Right cardiac atrium (tissue), 5 donors: ENCODE data around the gene NUP88. TPM values are rescaled to one million over a fixed set of nuclear protein-coding genes. Genes with fewer than 3 reads are reported as not detected.
"Not testable (repeated sequence)": the region's sequence is repeated elsewhere in the genome, so short reads cannot be mapped to it uniquely, and the experiment has no call there.

ENCODE experiments used
- ATAC-seq, 2 donors: fragments of 200-7000 bp; cut with Tn5 transposase; one replicate each; pipeline versions ENCODE4 v1.8.0 to v1.9.1; 2020; ENCODE audit warnings: moderate library complexity in 2 of 2, mild to moderate bottlenecking in 1 of 2
- DNase-seq, 3 donors: peaks; one replicate each; pipeline ENCODE4 v3.0.0-alpha.2; 2020
- H3K27ac ChIP-seq: one replicate; pipeline ENCODE4 v1.5.1; 2013; ENCODE audit warnings: mild to moderate bottlenecking, low read length, control low read depth, moderate library complexity
- H3K27me3 ChIP-seq: one replicate; pipeline ENCODE4 v1.6.1; 2013; ENCODE audit not compliant: control insufficient read depth, insufficient read depth
- H3K4me1 ChIP-seq: one replicate; pipeline ENCODE4 v1.6.1; 2013; ENCODE audit warnings: low read length; ENCODE audit not compliant: control insufficient read depth, insufficient read depth
- H3K4me3 ChIP-seq: one replicate; pipeline ENCODE4 v1.5.1; 2013; ENCODE audit warnings: low read length, control low read depth
- H3K9me3 ChIP-seq: one replicate; pipeline ENCODE4 v1.6.1; 2013; ENCODE audit warnings: low read length; ENCODE audit not compliant: control insufficient read depth
- WGBS: extraction: QIAGEN DNeasy Blood & Tissue Kit; methylation state at CpG from one replicate; pipeline ENCODE4 v1.1.7; 2013; 5-methylcytosine and 5-hydroxymethylcytosine counted together
- intact Hi-C, 4 donors: fragments of 100-400 bp; cut with DNase I; formaldehyde crosslinking; loops; one replicate each; pipeline versions ENCODE4 v1.11.0 to v1.14.0; 2022 to 2023
- polyA plus RNA-seq: library from polyadenylated mRNA; stranded (reverse); fragments of 200-250 nt; gene quantifications from one replicate; pipeline ENCODE4 v1.2.3, GENCODE V29; 2013
- total RNA-seq, 4 donors: library from RNA; stranded (reverse); fragmentation: NEBNext Ultra II Directional; extraction: Animal tissue kit (Norgen Biotek cat#: 25700); gene quantifications; one replicate each; pipeline ENCODE4 v1.2.1, GENCODE V29; 2021
- donor health status: healthy with polysubstance abuse.
- donor health status: DM: no; HTN: yes; CAD: no.
- donor health status: DM: no; HTN: no; CAD: no.
- donor health status: DM: no; HTN: yes; CAD: no; lungs with severe emphysema.
- donor health status: DM: yes; HTN: yes; CAD: no.

NUP88 gene
- total and polyA plus RNA-seq, 5 donors: 28.5 to 42.1 (median 37.2) TPM

GRCh38 chr17:5437721-5438317 is 18.4 kb upstream of the NUP88 start:
- intact Hi-C loops: loop anchor here in 1 of 4 donors (10.0 kb wide), 1 partner anchor 183 kb away; no protein-coding TSS in a partner anchor
- Histone ChIP-seq H3K4me1 (no peaks in the 10 kb centered on the region), H3K9me3 (no peaks in the 10 kb centered on the region), H3K27me3 (no peaks in the 10 kb centered on the region), H3K4me3 (peak overlapping the region; percentile 87), H3K27ac (no peak overlapping the region)
- WGBS: 58% methylated on average over 5 of the region's 5 CpGs
- ATAC-seq (no peak), DNase-seq (no peak)

GRCh38 chr17:5435781-5436315 is 16.4 kb upstream of the NUP88 start:
- H3K9me3 ChIP-seq, DNase-seq, H3K4me3 ChIP-seq, H3K27me3 ChIP-seq, ATAC-seq, H3K4me1 ChIP-seq, H3K27ac ChIP-seq: not testable (repeated sequence)
- intact Hi-C loops: loop anchor here in 1 of 4 donors (10.0 kb wide), 1 partner anchor 181 kb away; no protein-coding TSS in a partner anchor
- WGBS: 86% methylated on average over 9 of the region's 12 CpGs

- Histone ChIP-seq H3K4me3 (no peak overlapping the region), H3K9me3 (no peaks in the 10 kb centered on the region), H3K4me1 (no peaks in the 10 kb centered on the region), H3K27me3 (no peaks in the 10 kb centered on the region), H3K27ac (no peak overlapping the region)
- intact Hi-C loops: loop anchor here in 1 of 4 donors (10.0 kb wide), 1 partner anchor 180 kb away; no protein-coding TSS in a partner anchor
- 88% methylated on average over 2 of the region's 2 CpGs for WGBS
- ATAC-seq (no peak), DNase-seq (no peak)
Observed at GRCh38 chr17:5434984-5435383, 15.5 kb upstream of the NUP88 start.

GRCh38 chr17:5431949-5432556 is 12.6 kb upstream of the NUP88 start:
- Histone ChIP-seq H3K9me3 (no peaks in the 10 kb centered on the region), H3K27me3 (no peaks in the 10 kb centered on the region), H3K4me3 (no peak overlapping the region), H3K4me1 (no peaks in the 10 kb centered on the region), H3K27ac (no peak overlapping the region)
- intact Hi-C loops: loop anchor here in 1 of 4 donors (10.0 kb wide), 1 partner anchor 177 kb away; no protein-coding TSS in a partner anchor
- DNase-seq (no peak), ATAC-seq (no peak)
- 77% methylated on average over 3 of the region's 3 CpGs for WGBS

- not testable (repeated sequence) for H3K27ac ChIP-seq, H3K4me3 ChIP-seq, H3K27me3 ChIP-seq, H3K4me1 ChIP-seq, H3K9me3 ChIP-seq, ATAC-seq, DNase-seq
- WGBS: 72% methylated on average over 5 of the region's 5 CpGs
- intact Hi-C loops: loop anchor here in 1 of 4 donors (10.0 kb wide), 1 partner anchor 176 kb away; no protein-coding TSS in a partner anchor
Observed at GRCh38 chr17:5431234-5431633, 11.8 kb upstream of the NUP88 start.

- H3K27me3 ChIP-seq: no peaks in the 10 kb centered on the region
- DNase-seq (no peak), ATAC-seq (no peak)
- no peaks in the 10 kb centered on the region for H3K9me3 ChIP-seq
- intact Hi-C loops: loop anchor here in 1 of 4 donors (10.0 kb wide), 1 partner anchor 176 kb away; no protein-coding TSS in a partner anchor
- WGBS: 96% methylated on average over 3 of the region's 3 CpGs
- no peaks in the 10 kb centered on the region for H3K4me1 ChIP-seq
- H3K27ac ChIP-seq: no peak overlapping the region
- no peak overlapping the region for H3K4me3 ChIP-seq
Observed at GRCh38 chr17:5430413-5430999, 11.0 kb upstream of the NUP88 start.

- DNase-seq (no peak), ATAC-seq (no peak)
- H3K4me3 ChIP-seq: no peak overlapping the region
- H3K27ac ChIP-seq: no peak overlapping the region
- no peaks in the 10 kb centered on the region for H3K9me3 ChIP-seq
- 92% methylated on average over 3 of the region's 3 CpGs for WGBS
- H3K27me3 ChIP-seq: no peaks in the 10 kb centered on the region
- intact Hi-C loops: no loop called here
- no peaks in the 10 kb centered on the region for H3K4me1 ChIP-seq
Observed at GRCh38 chr17:5429191-5429887, 9.9 kb upstream of the NUP88 start.

- Histone ChIP-seq H3K4me3 (no peak overlapping the region), H3K9me3 (no peaks in the 10 kb centered on the region), H3K27me3 (no peaks in the 10 kb centered on the region), H3K27ac (no peak overlapping the region), H3K4me1 (peaks cover 2% of the 10 kb centered on the region)
- intact Hi-C loops: no loop called here
- ATAC-seq (no peak), DNase-seq (no peak)
- WGBS: 73% methylated on average over 3 of the region's 3 CpGs
Observed at GRCh38 chr17:5425826-5426225, 6.4 kb upstream of the NUP88 start.

- Histone ChIP-seq H3K4me1 (peaks cover 2% of the 10 kb centered on the region), H3K27ac (no peak overlapping the region), H3K4me3 (no peak overlapping the region), H3K9me3 (no peaks in the 10 kb centered on the region), H3K27me3 (no peaks in the 10 kb centered on the region)
- WGBS: 83% methylated on average over 1 of the region's 1 CpG
- ATAC-seq: no peak
- intact Hi-C loops: no loop called here
- no peak for DNase-seq
Observed at GRCh38 chr17:5424909-5425308, 5.4 kb upstream of the NUP88 start.

- Histone ChIP-seq H3K9me3 (no peaks in the 10 kb centered on the region), H3K4me3 (no peak overlapping the region), H3K27ac (no peak overlapping the region), H3K4me1 (peaks cover 2% of the 10 kb centered on the region), H3K27me3 (no peaks in the 10 kb centered on the region)
- no peak for DNase-seq
- 95% methylated on average over 2 of the region's 2 CpGs for WGBS
- no peak for ATAC-seq
- intact Hi-C loops: no loop called here
Observed at GRCh38 chr17:5422505-5422904, 3.0 kb upstream of the NUP88 start.
